ENCODE measurements around the gene PADI1.

PADI1 gene

DNA sequence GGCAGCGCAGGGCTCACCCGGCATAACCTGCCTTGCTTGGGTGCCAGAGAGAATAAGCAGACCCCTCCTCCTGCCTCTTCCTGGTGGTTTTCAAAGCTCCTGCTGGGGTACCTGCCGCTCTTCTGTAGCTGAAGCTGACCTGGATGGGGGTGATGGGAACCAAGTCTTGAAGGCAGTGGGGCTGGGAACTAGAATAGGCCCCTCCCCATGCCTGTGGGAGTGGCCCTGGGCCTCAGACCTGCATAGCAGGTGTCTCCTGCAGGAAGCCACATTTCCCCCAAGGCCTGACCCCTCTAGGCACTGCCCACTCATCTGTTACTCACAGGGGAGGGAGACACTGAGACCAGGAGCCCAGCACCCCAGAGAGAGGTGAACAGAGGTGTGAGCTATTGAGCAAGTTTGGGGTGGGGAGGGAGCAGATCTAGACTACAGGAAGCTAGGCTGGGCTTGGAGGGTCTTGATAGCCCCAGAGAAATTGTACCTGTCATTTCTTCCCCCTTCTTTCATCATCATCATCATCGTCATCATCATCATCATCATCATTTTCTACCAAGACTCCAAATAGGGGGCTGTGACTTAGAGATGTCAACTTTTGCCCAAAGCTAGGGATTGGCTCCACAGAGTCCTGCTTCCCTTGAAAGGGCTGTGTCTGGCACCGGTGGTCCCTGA, 10.1 kb downstream of the PADI1 start:
- no peak for DNase-seq (ENCODE audit: low read depth in 2 of 2)

- no peak for DNase-seq (ENCODE audit: low read depth in 2 of 2)
Observed at GRCh38 chr1:17215545-17215890, 10.6 kb downstream of the PADI1 start.

- DNase-seq (ENCODE audit: low read depth in 2 of 2) = no peak
Observed at GRCh38 chr1:17216078-17216477, 11.2 kb downstream of the PADI1 start.

- no peak for DNase-seq (ENCODE audit: low read depth in 2 of 2)
Observed at GRCh38 chr1:17217607-17218006, 12.7 kb downstream of the PADI1 start.

GRCh38 chr1:17218939-17219338, 14.0 kb downstream of the PADI1 start:
- no peak for DNase-seq (ENCODE audit: low read depth in 2 of 2)

- no peak for DNase-seq (ENCODE audit: low read depth in 2 of 2)
Observed at GRCh38 chr1:17220287-17220686, 15.4 kb downstream of the PADI1 start.

- DNase-seq (ENCODE audit: low read depth in 2 of 2) = no peak
Observed at GRCh38 chr1:17222557-17222956, 17.6 kb downstream of the PADI1 start.

- DNase-seq (ENCODE audit: low read depth in 2 of 2) = no peak
Observed at GRCh38 chr1:17224434-17224833, 19.5 kb downstream of the PADI1 start.

DNA sequence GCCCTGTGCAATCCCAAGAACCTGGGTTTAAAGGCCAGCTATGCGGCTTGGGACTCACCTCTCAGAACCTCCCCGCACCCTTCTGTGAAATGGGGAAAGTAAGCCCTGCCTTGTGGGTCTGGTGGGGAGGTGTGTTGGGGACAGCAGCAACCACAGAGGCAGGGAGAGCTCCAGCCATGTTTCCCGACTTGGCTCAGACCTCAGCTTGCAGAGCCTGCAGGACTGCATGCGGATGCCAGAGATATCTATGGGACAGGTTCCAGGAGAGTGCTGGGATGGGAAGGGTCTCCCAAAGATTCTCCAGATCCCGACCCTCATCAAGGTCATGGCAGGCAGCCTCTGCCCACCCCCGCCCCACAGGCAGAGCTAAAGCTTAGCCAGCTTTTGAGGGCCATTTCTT, 20.2 kb downstream of the PADI1 start:
- no peak for DNase-seq (ENCODE audit: low read depth in 2 of 2)

- DNase-seq (ENCODE audit: low read depth in 2 of 2) = no peak
Observed at GRCh38 chr1:17227358-17227915, 22.5 kb downstream of the PADI1 start.

GRCh38 chr1:17228619-17229018, 23.7 kb downstream of the PADI1 start:
- DNase-seq (ENCODE audit: low read depth in 2 of 2) = no peak

- no peak for DNase-seq (ENCODE audit: low read depth in 2 of 2)
Observed at GRCh38 chr1:17229379-17229778, 24.5 kb downstream of the PADI1 start.

GRCh38 chr1:17230106-17230505, 25.2 kb downstream of the PADI1 start:
- DNase-seq (ENCODE audit: low read depth in 2 of 2) = no peak

DNA sequence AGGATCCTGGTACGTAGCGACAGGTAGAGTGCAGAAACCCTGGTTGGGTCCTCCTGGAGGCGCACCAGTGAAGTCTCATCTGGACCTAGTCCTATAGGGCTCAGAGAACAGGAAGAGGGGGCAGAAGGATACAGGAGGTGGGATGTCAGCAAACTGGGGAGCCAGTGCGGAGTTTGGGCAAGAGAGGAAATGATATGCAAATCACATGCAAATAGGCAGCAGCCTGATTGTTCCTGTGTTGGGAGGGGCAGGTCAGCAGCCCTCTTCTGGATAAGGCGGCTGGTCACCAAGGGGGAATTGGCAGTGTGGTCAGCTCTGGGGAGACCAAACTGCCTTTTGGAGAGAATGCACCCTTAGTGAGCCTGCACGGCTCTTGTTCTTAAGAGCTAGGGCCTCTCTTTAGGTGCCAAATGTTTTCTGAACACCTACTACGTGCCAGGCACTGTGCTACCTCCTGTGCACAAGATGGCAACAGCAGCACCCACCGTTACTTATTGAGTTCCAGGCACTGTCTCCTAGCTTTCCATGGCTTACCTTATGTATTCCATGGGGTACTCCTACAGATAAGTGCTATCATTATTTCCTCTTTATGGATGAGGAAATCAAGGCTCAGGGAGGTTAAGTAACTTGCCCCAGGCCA, 25.9 kb downstream of the PADI1 start:
- DNase-seq (ENCODE audit: low read depth in 2 of 2) = no peak

- no peak for DNase-seq (ENCODE audit: low read depth in 2 of 2)
Observed at GRCh38 chr1:17232759-17233661, 28.1 kb downstream of the PADI1 start.

DNA sequence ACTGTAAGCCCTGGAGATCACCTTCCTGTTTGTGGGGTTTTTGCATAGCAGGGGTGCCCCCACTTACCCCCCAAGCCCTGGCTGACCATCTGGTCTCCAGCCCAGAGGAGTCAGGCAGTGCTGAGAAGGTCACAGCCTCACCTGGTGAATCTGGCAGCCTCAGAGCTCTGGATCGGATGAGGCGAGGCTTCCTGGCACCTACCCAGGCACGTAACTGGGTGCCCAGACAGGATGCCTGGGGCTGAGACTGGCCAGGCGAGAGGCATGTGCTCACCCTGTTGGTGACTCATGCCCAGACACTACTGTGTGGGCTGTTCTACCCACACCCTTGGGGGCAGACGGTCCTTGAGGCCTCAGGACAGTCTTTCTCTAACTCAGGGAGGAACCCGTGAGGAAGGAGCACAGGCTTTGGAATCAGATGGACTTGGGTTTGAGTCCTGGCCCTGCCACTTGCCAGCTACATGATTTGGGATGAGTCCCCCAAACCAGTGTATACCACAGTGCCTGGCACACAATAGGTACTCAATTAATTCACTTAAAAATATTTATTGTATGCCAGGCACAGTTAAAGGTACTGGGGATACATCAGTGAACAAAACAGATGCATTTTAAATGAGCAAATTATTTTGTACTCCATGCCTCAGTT, 28.9 kb downstream of the PADI1 start:
- DNase-seq (ENCODE audit: low read depth in 2 of 2) = no peak

DNA sequence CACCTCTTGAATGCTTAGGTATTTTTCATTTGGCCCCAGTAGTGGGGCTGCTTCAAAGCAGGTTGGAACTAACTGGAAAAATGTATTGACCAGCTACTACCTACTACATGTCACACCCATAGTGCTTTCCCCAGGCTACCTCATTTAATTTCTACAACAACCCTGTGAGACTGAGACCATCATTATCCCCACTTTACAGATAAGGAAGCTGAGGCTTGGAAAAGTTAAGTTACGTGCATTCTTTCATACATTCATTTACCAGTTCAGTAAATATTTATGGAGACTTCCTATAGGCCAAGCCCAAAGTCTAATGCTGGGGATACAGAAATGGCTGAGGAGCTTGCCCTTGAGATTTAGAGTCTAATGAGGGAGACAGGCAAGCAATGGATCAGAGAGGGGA, 29.5 kb downstream of the PADI1 start:
- no peak for DNase-seq (ENCODE audit: low read depth in 2 of 2)

GRCh38 chr1:17235135-17235885, 30.4 kb downstream of the PADI1 start:
- DNase-seq (ENCODE audit: low read depth in 2 of 2) = no peak

GRCh38 chr1:17236779-17237560, 32.0 kb downstream of the PADI1 start:
- peak; percentile 71 to 85 for DNase-seq (ENCODE audit: low read depth in 2 of 2)

- no peak for DNase-seq (ENCODE audit: low read depth in 2 of 2)
Observed at GRCh38 chr1:17237561-17237903, 32.6 kb downstream of the PADI1 start.

DNA sequence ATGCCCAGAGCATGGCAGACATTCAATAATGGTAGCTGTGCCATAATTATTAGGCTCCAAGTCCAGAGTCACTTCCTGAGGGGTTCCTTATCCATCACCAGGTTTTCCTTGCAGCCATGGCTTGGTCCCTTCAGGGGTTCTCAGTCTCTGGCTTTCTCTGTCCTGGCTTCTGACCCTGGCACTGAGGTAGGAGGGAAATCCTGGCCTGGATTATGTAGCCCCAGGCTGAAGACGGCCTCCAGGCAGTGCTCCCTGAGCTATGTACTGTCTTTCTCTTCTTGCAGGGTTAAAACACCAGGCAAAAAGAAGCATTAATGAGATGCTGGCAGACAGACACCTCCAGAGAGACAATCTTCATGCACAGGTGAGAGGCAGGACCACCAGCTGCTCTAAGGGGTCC, 34.5 kb downstream of the PADI1 start:
- peak in 1 of 2 donors; percentile 4 for DNase-seq (ENCODE audit: low read depth in 2 of 2)
